Left ventricle myocardium superior (tissue), 1 donor: Measurements from ENCODE around the gene BLOC1S1. TPM values are rescaled to one million over a fixed set of nuclear protein-coding genes. Genes with fewer than 3 reads are reported as not detected.

ENCODE experiments used
- ATAC-seq: fragments of 200-7000 bp; cut with Tn5 transposase; one replicate; pipeline ENCODE4 v1.9.1; 2020; ENCODE audit warnings: mild to moderate bottlenecking, moderate library complexity
- DNase-seq: peaks from one replicate; pipeline ENCODE4 v3.0.0-alpha.2; 2020
- intact Hi-C: fragments of 100-400 bp; cut with micrococcal nuclease; formaldehyde crosslinking; loops from one replicate; pipeline ENCODE4 v1.11.0; 2022
- total RNA-seq: library from RNA; stranded (reverse); fragmentation: NEBNext Ultra II Directional; extraction: Animal tissue kit (Norgen Biotek cat#: 25700); gene quantifications from one replicate; pipeline ENCODE4 v1.2.1, GENCODE V29; 2021
- donor health status: DM: no; HTN: yes; CAD: no; lungs with severe emphysema.

Gene BLOC1S1
- total RNA-seq, 1 donor from 2014 or later: 124 TPM

GRCh38 chr12:55762646-55763045 lies 46.8 kb downstream of the BLOC1S1 start:
- no peak for ATAC-seq

GRCh38 chr12:55765736-55766290 lies 50.0 kb downstream of the BLOC1S1 start:
- intact Hi-C loops: no loop called here
- DNase-seq: no peak
- ATAC-seq: no peak

More at GRCh38 chr12:55762646-55763045, 46.8 kb downstream of the BLOC1S1 start:
- DNase-seq: no peak
- intact Hi-C loops: no loop called here

GRCh38 chr12:55767156-55767555 lies 51.3 kb downstream of the BLOC1S1 start:
- DNase-seq (no peak), ATAC-seq (no peak)
- intact Hi-C loops: no loop called here

Other genes with a start within 250 kb of the BLOC1S1 start
- gene OR6C70, start 245.9 kb upstream of the BLOC1S1 start, total RNA-seq: not detected
- not detected for gene OR6C68, start 223.7 kb upstream of the BLOC1S1 start, total RNA-seq
- not detected for gene OR6C4, start 166.4 kb upstream of the BLOC1S1 start, total RNA-seq
- not detected for gene OR2AP1, start 143.6 kb upstream of the BLOC1S1 start, total RNA-seq
- gene OR10P1, start 79.2 kb upstream of the BLOC1S1 start, total RNA-seq: not detected
- gene ITGA7, start 8.1 kb upstream of the BLOC1S1 start, total RNA-seq: 488 TPM
- gene RDH5, start 4.3 kb downstream of the BLOC1S1 start, total RNA-seq: 13.5 TPM
- 733 TPM for gene CD63, start 13.0 kb downstream of the BLOC1S1 start, total RNA-seq
- gene GDF11, start 27.1 kb downstream of the BLOC1S1 start, total RNA-seq: 8.9 TPM
- gene SARNP, start 101.7 kb downstream of the BLOC1S1 start, total RNA-seq: 51.6 TPM
- gene ORMDL2, start 102.0 kb downstream of the BLOC1S1 start, total RNA-seq: 15.7 TPM
- gene DNAJC14, start 113.5 kb downstream of the BLOC1S1 start, total RNA-seq: 20.3 TPM
- gene MMP19, start 126.9 kb downstream of the BLOC1S1 start, total RNA-seq: 2.1 TPM
- gene PYM1, start 211.8 kb downstream of the BLOC1S1 start, total RNA-seq: 16.2 TPM
- 6.9 TPM for gene DGKA, start 215.1 kb downstream of the BLOC1S1 start, total RNA-seq
- 0.57 TPM for gene PMEL, start 250.0 kb downstream of the BLOC1S1 start, total RNA-seq